T-helper 2 cell treated with Interferon-gamma antibody and Interleukin-4, amounts not matched to agents 5 μg/mL and 100 μg/mL, for 36 hours (primary cell): Measurements from ENCODE around the gene ARHGAP21.
A peak's percentile ranks its signal among the peaks of the same experiment; 100 is the strongest.

Experiments used
- DNase-seq: peaks from one replicate; pipeline ENCODE4 v3.0.0; 2021; ENCODE audit warnings: low spot score
- H3K27ac Mint-ChIP-seq: one replicate; pipeline ENCODE4 v1.8.0; 2021; ENCODE audit warnings: mild to moderate bottlenecking, mixed read lengths
- H3K27me3 Mint-ChIP-seq: one replicate; pipeline ENCODE4 v1.8.0; 2021; ENCODE audit warnings: low read depth, mixed read lengths
- H3K36me3 Mint-ChIP-seq: one replicate; pipeline ENCODE4 v1.8.0; 2021; ENCODE audit warnings: low read depth, mixed read lengths
- H3K4me1 Mint-ChIP-seq: one replicate; pipeline ENCODE4 v1.8.0; 2021; ENCODE audit warnings: low read depth, mixed read lengths
- H3K4me3 Mint-ChIP-seq: one replicate; pipeline ENCODE4 v1.8.0; 2022; ENCODE audit warnings: mild to moderate bottlenecking, moderate library complexity, mixed read lengths
- H3K9me3 Mint-ChIP-seq: one replicate; pipeline ENCODE4 v1.8.0; 2021; ENCODE audit warnings: mixed read lengths

ARHGAP21 gene

GRCh38 chr10:24575481-24576002 is 148.1 kb downstream of the ARHGAP21 start:
- Mint-ChIP-seq H3K27me3 (peaks cover 5% of the 10 kb centered on the region), H3K36me3 (no peaks in the 10 kb centered on the region), H3K27ac (no peak overlapping the region), H3K9me3 (no peaks in the 10 kb centered on the region), H3K4me1 (peaks cover 13% of the 10 kb centered on the region), H3K4me3 (peak overlapping the region; percentile 15)
- DNase-seq: no peak

GRCh38 chr10:24574578-24575155 is 149.0 kb downstream of the ARHGAP21 start:
- Mint-ChIP-seq H3K9me3 (no peaks in the 10 kb centered on the region), H3K36me3 (no peaks in the 10 kb centered on the region), H3K4me1 (peaks cover 13% of the 10 kb centered on the region), H3K4me3 (no peak overlapping the region), H3K27ac (no peak overlapping the region), H3K27me3 (peaks cover 5% of the 10 kb centered on the region)
- DNase-seq: no peak

- no peaks in the 10 kb centered on the region for H3K9me3 Mint-ChIP-seq
- no peak overlapping the region for H3K27ac Mint-ChIP-seq
- H3K27me3 Mint-ChIP-seq: peaks cover 5% of the 10 kb centered on the region
- no peak for DNase-seq
- no peaks in the 10 kb centered on the region for H3K36me3 Mint-ChIP-seq
- H3K4me1 Mint-ChIP-seq: peaks cover 13% of the 10 kb centered on the region
- H3K4me3 Mint-ChIP-seq: no peak overlapping the region
Measured at GRCh38 chr10:24574161-24574560, 149.5 kb downstream of the ARHGAP21 start.

GRCh38 chr10:24571870-24572450 is 151.7 kb downstream of the ARHGAP21 start:
- Mint-ChIP-seq H3K9me3 (no peaks in the 10 kb centered on the region), H3K27ac (no peak overlapping the region), H3K36me3 (no peaks in the 10 kb centered on the region), H3K4me1 (peaks cover 13% of the 10 kb centered on the region), H3K27me3 (peaks cover 5% of the 10 kb centered on the region), H3K4me3 (no peak overlapping the region)
- no peak for DNase-seq

- no peaks in the 10 kb centered on the region for H3K9me3 Mint-ChIP-seq
- H3K4me1 Mint-ChIP-seq: peaks cover 11% of the 10 kb centered on the region
- no peak overlapping the region for H3K4me3 Mint-ChIP-seq
- H3K36me3 Mint-ChIP-seq: no peaks in the 10 kb centered on the region
- H3K27me3 Mint-ChIP-seq: peaks cover 5% of the 10 kb centered on the region
- no peak for DNase-seq
- H3K27ac Mint-ChIP-seq: no peak overlapping the region
Measured at GRCh38 chr10:24570658-24571426, 152.8 kb downstream of the ARHGAP21 start.

- H3K4me3 Mint-ChIP-seq: no peak overlapping the region
Measured at GRCh38 chr10:24569828-24570657, 153.6 kb downstream of the ARHGAP21 start.

GRCh38 chr10:24569330-24569796 is 154.3 kb downstream of the ARHGAP21 start:
- no peaks in the 10 kb centered on the region for H3K4me1 Mint-ChIP-seq
- DNase-seq: no peak
- no peaks in the 10 kb centered on the region for H3K36me3 Mint-ChIP-seq
- H3K27me3 Mint-ChIP-seq: peaks cover 7% of the 10 kb centered on the region
- H3K9me3 Mint-ChIP-seq: no peaks in the 10 kb centered on the region
- no peak overlapping the region for H3K27ac Mint-ChIP-seq
- H3K4me3 Mint-ChIP-seq: no peak overlapping the region

More at GRCh38 chr10:24569828-24570657, 153.6 kb downstream of the ARHGAP21 start:
- DNase-seq: no peak
- Mint-ChIP-seq H3K9me3 (no peaks in the 10 kb centered on the region), H3K36me3 (no peaks in the 10 kb centered on the region), H3K27me3 (peaks cover 5% of the 10 kb centered on the region), H3K4me1 (peaks cover 4% of the 10 kb centered on the region), H3K27ac (no peak overlapping the region)

GRCh38 chr10:24568042-24568441 is 155.6 kb downstream of the ARHGAP21 start:
- Mint-ChIP-seq H3K27ac (no peak overlapping the region), H3K4me1 (no peaks in the 10 kb centered on the region), H3K9me3 (no peaks in the 10 kb centered on the region), H3K27me3 (peaks cover 7% of the 10 kb centered on the region), H3K36me3 (no peaks in the 10 kb centered on the region), H3K4me3 (no peak overlapping the region)
- no peak for DNase-seq

- Mint-ChIP-seq H3K4me3 (no peak overlapping the region), H3K4me1 (peaks cover 3% of the 10 kb centered on the region), H3K27me3 (peaks cover 4% of the 10 kb centered on the region), H3K36me3 (no peaks in the 10 kb centered on the region), H3K9me3 (no peaks in the 10 kb centered on the region), H3K27ac (no peak overlapping the region)
- no peak for DNase-seq
Measured at GRCh38 chr10:24561453-24561852, 162.2 kb downstream of the ARHGAP21 start.

- no peak overlapping the region for H3K4me3 Mint-ChIP-seq
- no peaks in the 10 kb centered on the region for H3K27me3 Mint-ChIP-seq
- no peak overlapping the region for H3K27ac Mint-ChIP-seq
- no peaks in the 10 kb centered on the region for H3K9me3 Mint-ChIP-seq
- DNase-seq: no peak
- H3K4me1 Mint-ChIP-seq: peaks cover 3% of the 10 kb centered on the region
- no peaks in the 10 kb centered on the region for H3K36me3 Mint-ChIP-seq
Measured at GRCh38 chr10:24556750-24557742, 166.6 kb downstream of the ARHGAP21 start.

GRCh38 chr10:24556126-24556749 is 167.4 kb downstream of the ARHGAP21 start:
- Mint-ChIP-seq H3K27me3 (no peaks in the 10 kb centered on the region), H3K4me3 (no peak overlapping the region), H3K27ac (no peak overlapping the region), H3K36me3 (no peaks in the 10 kb centered on the region), H3K4me1 (peaks cover 3% of the 10 kb centered on the region), H3K9me3 (no peaks in the 10 kb centered on the region)
- DNase-seq: no peak

- no peak for DNase-seq
- no peaks in the 10 kb centered on the region for H3K9me3 Mint-ChIP-seq
- H3K27ac Mint-ChIP-seq: no peak overlapping the region
Measured at GRCh38 chr10:24554036-24554435, 169.7 kb downstream of the ARHGAP21 start.

More at GRCh38 chr10:24554036-24554435, 169.7 kb downstream of the ARHGAP21 start:
- Mint-ChIP-seq H3K27me3 (no peaks in the 10 kb centered on the region), H3K36me3 (no peaks in the 10 kb centered on the region), H3K4me3 (no peak overlapping the region), H3K4me1 (peaks cover 3% of the 10 kb centered on the region)
